H9 (cell line): Measurements from ENCODE around the gene WWC2. TPM values are rescaled to one million over a fixed set of nuclear protein-coding genes. Genes with fewer than 3 reads are reported as not detected.

Experiments used
- DNase-seq: peaks from one replicate; pipeline ENCODE4 v3.0.0-alpha.2; 2017
- H2AFZ ChIP-seq: one replicate; pipeline ENCODE4 v1.6.1; 2013; ENCODE audit warnings: mild to moderate bottlenecking, low read length, control low read depth, moderate library complexity
- H2AK5ac ChIP-seq: 2 replicates; pipeline ENCODE4 v1.6.1; 2013; ENCODE audit warnings: low read length, control low read depth, mixed read lengths; ENCODE audit not compliant: insufficient read length
- H2BK120ac ChIP-seq: one replicate; pipeline ENCODE4 v1.6.1; 2013; ENCODE audit warnings: low read depth, mild to moderate bottlenecking, low read length, control low read depth, inconsistent platforms; ENCODE audit not compliant: poor library complexity, severe bottlenecking
- H2BK12ac ChIP-seq: 2 replicates; pipeline ENCODE4 v1.6.1; 2013; ENCODE audit warnings: low read length, control low read depth, mixed read lengths, low read depth; ENCODE audit not compliant: insufficient read length
- H2BK15ac ChIP-seq: 2 replicates; pipeline ENCODE4 v1.6.1; 2013; ENCODE audit warnings: low read depth, low read length, control low read depth
- H2BK20ac ChIP-seq: one replicate; pipeline ENCODE4 v1.6.1; 2013; ENCODE audit warnings: low read depth, mild to moderate bottlenecking, low read length, control low read depth, inconsistent platforms; ENCODE audit not compliant: poor library complexity, severe bottlenecking
- H2BK5ac ChIP-seq: 2 replicates; pipeline ENCODE4 v1.6.1; 2013; ENCODE audit warnings: low read length, control low read depth, mixed read lengths; ENCODE audit not compliant: insufficient read length
- H3K14ac ChIP-seq: 2 replicates; pipeline ENCODE4 v1.6.1; 2013; ENCODE audit warnings: low read length, control low read depth; ENCODE audit not compliant: insufficient read depth
- H3K18ac ChIP-seq: 2 replicates; pipeline ENCODE4 v1.6.1; 2013; ENCODE audit warnings: low read depth, mild to moderate bottlenecking, mixed read lengths, low read length, control low read depth; ENCODE audit not compliant: insufficient read length
- H3K23ac ChIP-seq: 2 replicates; pipeline ENCODE4 v1.6.1; 2013; ENCODE audit warnings: low read length, control low read depth, mixed read lengths, low read depth; ENCODE audit not compliant: insufficient read length
- H3K23me2 ChIP-seq: 2 replicates; pipeline ENCODE4 v1.6.1; 2013; ENCODE audit warnings: low read depth, mild to moderate bottlenecking, mixed read lengths, low read length, control low read depth; ENCODE audit not compliant: insufficient read length, poor library complexity, severe bottlenecking
- H3K27ac ChIP-seq: 2 replicates; pipeline ENCODE4 v1.5.1; 2013; ENCODE audit warnings: low read length, control low read depth, mixed read lengths, low read depth; ENCODE audit not compliant: insufficient read length
- H3K27me3 ChIP-seq: 2 replicates; pipeline ENCODE4 v1.6.1; 2013; ENCODE audit warnings: low read length, control low read depth, inconsistent platforms; ENCODE audit not compliant: insufficient read depth
- H3K4ac ChIP-seq: 2 replicates; pipeline ENCODE4 v1.6.1; 2013; ENCODE audit warnings: low read depth, mild to moderate bottlenecking, control low read depth, inconsistent platforms, low read length, moderate library complexity
- H3K4me1 ChIP-seq: 2 replicates; pipeline ENCODE4 v1.6.1; 2013; ENCODE audit warnings: low read length, control low read depth, inconsistent platforms; ENCODE audit not compliant: insufficient read depth
- H3K4me2 ChIP-seq: 2 replicates; pipeline ENCODE4 v1.6.1; 2013; ENCODE audit warnings: low read length, control low read depth, mixed read lengths; ENCODE audit not compliant: insufficient read length, insufficient read depth
- H3K56ac ChIP-seq: 2 replicates; pipeline ENCODE4 v1.6.1; 2013; ENCODE audit warnings: low read depth, mild to moderate bottlenecking, mixed read lengths, low read length, control low read depth; ENCODE audit not compliant: insufficient read length
- H3K79me1 ChIP-seq: 2 replicates; pipeline ENCODE4 v1.6.1; 2013; ENCODE audit warnings: low read depth, mild to moderate bottlenecking, moderate library complexity, low read length, control low read depth, inconsistent platforms; ENCODE audit not compliant: insufficient read depth, poor library complexity, severe bottlenecking
- H3K79me2 ChIP-seq: 2 replicates; pipeline ENCODE4 v1.6.1; 2013; ENCODE audit warnings: low read length, control low read depth, inconsistent platforms; ENCODE audit not compliant: insufficient read depth
- H3K9ac ChIP-seq: 2 replicates; pipeline ENCODE4 v1.6.1; 2013; ENCODE audit warnings: low read length, control low read depth, mixed read lengths; ENCODE audit not compliant: insufficient read length; ENCODE audit errors: extremely low read depth
- H3K9me3 ChIP-seq: one replicate; pipeline ENCODE4 v1.6.1; 2013; ENCODE audit warnings: low read depth, low read length, inconsistent platforms; ENCODE audit not compliant: control insufficient read depth
- H3T11ph ChIP-seq: one replicate; pipeline ENCODE4 v1.6.1; 2013; ENCODE audit warnings: mild to moderate bottlenecking, low read length, control low read depth, inconsistent platforms
- H4K20me1 ChIP-seq: one replicate; pipeline ENCODE4 v1.6.1; 2013; ENCODE audit not compliant: control insufficient read depth, insufficient read length, insufficient read depth
- H4K5ac ChIP-seq: 2 replicates; pipeline ENCODE4 v1.6.1; 2013; ENCODE audit warnings: low read depth, mild to moderate bottlenecking, mixed read lengths, low read length, control low read depth; ENCODE audit not compliant: insufficient read length
- H4K8ac ChIP-seq: replicated peaks from 2 replicates; pipeline ENCODE4 v1.6.1; 2013; ENCODE audit warnings: low read length, control low read depth, mixed read lengths, low read depth; ENCODE audit not compliant: insufficient read length
- H4K91ac ChIP-seq: 2 replicates; pipeline ENCODE4 v1.6.1; 2013; ENCODE audit warnings: low read depth, mild to moderate bottlenecking, moderate library complexity, mixed read lengths, low read length, control low read depth; ENCODE audit not compliant: insufficient read length
- H3K27ac Mint-ChIP-seq, 3 experiments: 2 replicates in 2 of 3; 3 replicates in 1 of 3; pipeline ENCODE4 v1.8.0; 2020 to 2021; ENCODE audit warnings: mixed read lengths in 3 of 3, mild to moderate bottlenecking in 1 of 3, moderate library complexity in 1 of 3
- H3K27me3 Mint-ChIP-seq: 2 replicates; pipeline ENCODE4 v1.8.0; 2021; ENCODE audit warnings: low read depth, mild to moderate bottlenecking, moderate library complexity, mixed read lengths
- H3K36me3 Mint-ChIP-seq, 3 experiments: 2 replicates in 2 of 3; 3 replicates in 1 of 3; pipeline ENCODE4 v1.8.0; 2020 to 2021; ENCODE audit warnings: low read depth in 3 of 3, mixed read lengths in 3 of 3; ENCODE audit not compliant: insufficient read depth in 1 of 3
- H3K4me1 Mint-ChIP-seq, 2 experiments: 2 replicates each; pipeline ENCODE4 v1.8.0; 2020; ENCODE audit warnings: mixed read lengths in 2 of 2
- H3K4me3 Mint-ChIP-seq, 2 experiments: 2 replicates in 1 of 2; 3 replicates in 1 of 2; pipeline ENCODE4 v1.8.0; 2020 to 2021; ENCODE audit warnings: mild to moderate bottlenecking in 2 of 2, mixed read lengths in 2 of 2, moderate library complexity in 1 of 2
- H3K9me3 Mint-ChIP-seq, 2 experiments: 2 replicates in 1 of 2; 3 replicates in 1 of 2; pipeline ENCODE4 v1.8.0; 2020; ENCODE audit warnings: mild to moderate bottlenecking in 2 of 2, mixed read lengths in 2 of 2, moderate library complexity in 1 of 2
- CTCF ChIP-seq: fragments of 200-600 bp; sonication (generic); conservative IDR thresholded peaks from 3 replicates; pipeline ENCODE4 v1.8.0; 2021; ENCODE audit warnings: antibody characterized with exemption, mild to moderate bottlenecking
- WGBS: extraction: QIAGEN DNeasy Blood & Tissue Kit; methylation state at CpG from one replicate; pipeline ENCODE4 v1.1.7; 2013; ENCODE audit warnings: missing lambda C conversion rate, low lambda C conversion rate, mixed read lengths; ENCODE audit not compliant: insufficient read length; ENCODE audit errors: extremely low coverage; 5-methylcytosine and 5-hydroxymethylcytosine counted together
- total RNA-seq: library from RNA; stranded (reverse); gene quantifications from 2 replicates; pipeline ENCODE4 v1.2.1, GENCODE V29; 2021

WWC2 gene
- total RNA-seq, 1 experiment from 2014 or later, result 106 TPM

DNA sequence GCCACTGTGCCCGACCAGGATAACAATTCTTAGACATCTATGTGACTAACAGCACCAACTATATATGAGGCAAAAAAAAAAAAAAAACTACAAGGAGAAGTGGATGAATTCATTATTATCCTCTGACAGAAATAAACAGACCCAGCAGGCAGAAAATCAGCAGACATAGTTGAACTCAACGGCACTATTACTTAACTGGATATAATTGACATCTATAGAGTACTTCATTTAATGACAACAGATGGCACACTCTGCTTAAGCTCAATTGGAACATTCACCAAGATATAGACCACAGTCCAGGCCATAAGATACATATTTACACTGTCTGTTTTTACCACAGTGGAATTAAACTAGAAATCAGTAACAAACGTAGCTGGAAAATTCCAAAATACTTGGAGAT, 207.8 kb downstream of the WWC2 start:
- H3K14ac ChIP-seq, result no peak overlapping the region
- no peak overlapping the region for H3K27ac ChIP-seq
- Mint-ChIP-seq H3K27ac (no peak overlapping the region), H3K36me3 (peaks cover 8 to 43% (median 38%) of the 10 kb centered on the region in 3 experiments; a peak in 6 of 7 replicates), H3K4me1 (no peaks in the 10 kb centered on the region), H3K27me3 (no peaks in the 10 kb centered on the region), H3K4me3 (no peak overlapping the region), H3K9me3 (no peaks in the 10 kb centered on the region)
- no peak overlapping the region for H3K56ac ChIP-seq
- no peak for TF ChIP-seq CTCF
- H3T11ph ChIP-seq, result no peak overlapping the region
- no peaks in the 10 kb centered on the region for H3K9me3 ChIP-seq
- no peak overlapping the region for H3K4me2 ChIP-seq
- no peak overlapping the region for H3K23ac ChIP-seq
- no peak overlapping the region for H4K5ac ChIP-seq
- H3K9ac ChIP-seq, result no peak overlapping the region
- no peaks in the 10 kb centered on the region for H3K79me2 ChIP-seq
- H2BK15ac ChIP-seq, result no peak overlapping the region
- no peak overlapping the region for H2AFZ ChIP-seq
- no peak overlapping the region for H2BK20ac ChIP-seq
- no peak overlapping the region for H4K91ac ChIP-seq
- no peaks in the 10 kb centered on the region for H3K4me1 ChIP-seq
- no peaks in the 10 kb centered on the region for H3K79me1 ChIP-seq
- H2BK120ac ChIP-seq, result no peak overlapping the region
- H2AK5ac ChIP-seq, result no peak overlapping the region
- H3K23me2 ChIP-seq, result no peaks in the 10 kb centered on the region
- no CpG with 5 or more reads among the region's 3 CpGs for WGBS
- no peak for DNase-seq
- no peaks in the 10 kb centered on the region for H3K27me3 ChIP-seq
- no peak overlapping the region for H4K8ac ChIP-seq
- H2BK12ac ChIP-seq, result no peak overlapping the region
- no peak overlapping the region for H2BK5ac ChIP-seq
- no peak overlapping the region for H3K4ac ChIP-seq
- H3K18ac ChIP-seq, result no peak overlapping the region
- no peaks in the 10 kb centered on the region for H4K20me1 ChIP-seq
